Measurements from ENCODE around the gene TRIM74.
"Not testable (repeated sequence)": the region's sequence is repeated elsewhere in the genome, so short reads cannot be mapped to it uniquely, and the experiment has no call there.

The TRIM74 gene

DNA sequence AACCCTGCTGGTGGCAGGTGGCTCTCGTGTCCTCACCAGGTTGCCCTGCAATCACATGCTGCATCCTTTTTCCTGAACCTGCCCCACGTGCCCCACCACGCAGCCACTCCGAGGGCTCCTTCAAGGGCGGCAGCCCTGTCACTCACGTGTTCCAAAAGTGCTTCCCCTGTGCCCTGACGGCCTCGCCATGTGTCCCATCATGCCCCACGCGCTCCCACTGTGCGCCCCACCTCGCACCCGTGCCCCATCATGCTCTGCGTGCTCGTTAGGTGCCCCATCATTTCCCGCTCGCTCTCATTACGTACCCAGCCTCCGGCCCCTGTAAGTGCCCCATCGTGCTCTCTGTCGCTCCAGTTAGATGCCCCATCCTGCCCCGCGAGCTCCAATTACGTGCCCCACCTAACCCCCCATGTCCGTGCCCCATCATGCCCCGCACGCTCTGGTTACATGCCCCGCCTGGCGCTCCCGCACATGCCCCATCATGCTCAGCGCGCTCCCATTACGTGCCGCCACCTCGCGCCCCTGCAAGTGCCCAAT lies at the start of gene TRIM74:
TRIM74 (minus strand) TSS at position 487 of the 537 bp plus-strand sequence. CDS start 3,309 bp downstream, outside the sequence.
- not testable (repeated sequence) for H3K4me3 ChIP-seq (ENCODE audit: low read length); H3K4me1 ChIP-seq (ENCODE audit: insufficient read depth, low read length)

GRCh38 chr7:73006491-73006890 lies 37.2 kb upstream of the TRIM74 start:
- H3K4me1 ChIP-seq (ENCODE audit: insufficient read depth, low read length); H3K27me3 ChIP-seq (ENCODE audit: insufficient read depth, low read length); H3K9ac ChIP-seq (ENCODE audit: low read depth, low read length); H3K36me3 ChIP-seq (ENCODE audit: insufficient read depth, low read depth, low read length); H3K27ac ChIP-seq (ENCODE audit: low read length); H3K9me3 ChIP-seq (ENCODE audit: insufficient read depth, low read depth, low read length): not testable (repeated sequence)
- peak overlapping the region; percentile 67 for H3K4me3 ChIP-seq (ENCODE audit: low read length)

More for the DNA sequence above, at the start of gene TRIM74:
- not testable (repeated sequence) for H3K27me3 ChIP-seq (ENCODE audit: insufficient read depth, low read length); H3K27ac ChIP-seq (ENCODE audit: low read length); H3K36me3 ChIP-seq (ENCODE audit: insufficient read depth, low read depth, low read length); H3K9ac ChIP-seq (ENCODE audit: low read depth, low read length); H3K9me3 ChIP-seq (ENCODE audit: insufficient read depth, low read depth, low read length)

GRCh38 chr7:73005693-73006447 lies 36.6 kb upstream of the TRIM74 start:
- Histone ChIP-seq H3K9ac (ENCODE audit: low read depth, low read length) (peak overlapping the region; percentile 78; the same call in 1 of the 2 replicates), H3K4me3 (ENCODE audit: low read length) (peak overlapping the region; percentile 63; the same call in 1 of the 2 replicates)
- H3K9me3 ChIP-seq (ENCODE audit: insufficient read depth, low read depth, low read length); H3K27ac ChIP-seq (ENCODE audit: low read length); H3K36me3 ChIP-seq (ENCODE audit: insufficient read depth, low read depth, low read length); H3K4me1 ChIP-seq (ENCODE audit: insufficient read depth, low read length); H3K27me3 ChIP-seq (ENCODE audit: insufficient read depth, low read length): not testable (repeated sequence)

- H3K9me3 ChIP-seq (ENCODE audit: insufficient read depth, low read depth, low read length); H3K36me3 ChIP-seq (ENCODE audit: insufficient read depth, low read depth, low read length); H3K27ac ChIP-seq (ENCODE audit: low read length); H3K4me1 ChIP-seq (ENCODE audit: insufficient read depth, low read length); H3K27me3 ChIP-seq (ENCODE audit: insufficient read depth, low read length): not testable (repeated sequence)
- Histone ChIP-seq H3K4me3 (ENCODE audit: low read length) (peak overlapping the region; percentile 63; the same call in 1 of the 2 replicates), H3K9ac (ENCODE audit: low read depth, low read length) (peak overlapping the region; percentile 78; the same call in 1 of the 2 replicates)
Observed at GRCh38 chr7:73005356-73005692, 36.1 kb upstream of the TRIM74 start.

DNA sequence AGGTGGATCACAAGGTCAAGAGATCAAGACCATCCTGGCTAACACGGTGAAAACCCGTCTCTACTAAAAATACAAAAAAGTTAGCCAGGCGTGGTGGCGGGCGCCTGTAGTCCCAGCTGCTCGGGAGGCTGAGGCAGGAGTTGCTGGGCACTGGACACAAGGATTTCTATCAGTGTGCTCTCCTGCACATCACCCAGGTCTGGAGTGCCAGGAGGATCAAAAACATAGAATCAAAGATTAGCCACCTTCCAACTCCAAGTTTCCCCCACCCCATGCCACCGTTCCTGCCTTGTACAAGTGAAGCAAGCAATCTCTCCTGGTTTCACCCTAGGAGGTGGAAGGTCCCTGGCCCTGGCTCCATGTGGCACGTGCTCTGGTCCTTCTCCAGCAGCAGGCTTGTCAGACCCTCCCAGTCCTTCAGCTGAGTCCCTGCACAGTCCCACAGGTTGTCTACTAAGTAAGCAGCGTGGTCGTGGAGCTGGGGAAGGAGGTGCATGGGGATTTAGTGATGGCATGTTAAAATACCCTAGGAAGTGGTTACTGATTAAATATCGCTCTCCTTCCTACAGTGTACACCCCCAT lies 28.7 kb upstream of the TRIM74 start:
- H3K36me3 ChIP-seq (ENCODE audit: insufficient read depth, low read depth, low read length); H3K27ac ChIP-seq (ENCODE audit: low read length); H3K9ac ChIP-seq (ENCODE audit: low read depth, low read length); H3K27me3 ChIP-seq (ENCODE audit: insufficient read depth, low read length); H3K9me3 ChIP-seq (ENCODE audit: insufficient read depth, low read depth, low read length); H3K4me3 ChIP-seq (ENCODE audit: low read length); H3K4me1 ChIP-seq (ENCODE audit: insufficient read depth, low read length): not testable (repeated sequence)

DNA sequence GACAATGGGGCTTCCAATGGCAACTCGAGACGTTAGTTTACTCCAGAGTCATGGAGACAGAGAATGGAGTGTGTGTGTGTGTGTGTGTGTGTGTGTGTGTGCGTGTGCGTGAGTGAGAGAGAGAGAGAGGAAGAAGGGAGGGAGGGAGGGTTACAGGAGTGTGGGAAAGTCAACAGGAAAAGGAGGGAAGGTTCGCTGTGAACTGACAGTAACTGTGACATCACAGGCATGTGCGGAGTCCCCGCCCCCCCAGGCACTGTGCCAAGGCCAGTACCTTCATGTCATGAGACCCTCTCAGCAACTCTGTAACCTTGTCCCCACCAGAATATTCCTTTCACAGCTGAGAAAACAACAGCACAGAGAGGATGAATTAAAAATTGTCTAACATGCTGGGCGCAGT lies 28.2 kb upstream of the TRIM74 start:
- H3K36me3 ChIP-seq (ENCODE audit: insufficient read depth, low read depth, low read length); H3K9ac ChIP-seq (ENCODE audit: low read depth, low read length); H3K27ac ChIP-seq (ENCODE audit: low read length); H3K4me3 ChIP-seq (ENCODE audit: low read length); H3K27me3 ChIP-seq (ENCODE audit: insufficient read depth, low read length); H3K4me1 ChIP-seq (ENCODE audit: insufficient read depth, low read length); H3K9me3 ChIP-seq (ENCODE audit: insufficient read depth, low read depth, low read length): not testable (repeated sequence)

DNA sequence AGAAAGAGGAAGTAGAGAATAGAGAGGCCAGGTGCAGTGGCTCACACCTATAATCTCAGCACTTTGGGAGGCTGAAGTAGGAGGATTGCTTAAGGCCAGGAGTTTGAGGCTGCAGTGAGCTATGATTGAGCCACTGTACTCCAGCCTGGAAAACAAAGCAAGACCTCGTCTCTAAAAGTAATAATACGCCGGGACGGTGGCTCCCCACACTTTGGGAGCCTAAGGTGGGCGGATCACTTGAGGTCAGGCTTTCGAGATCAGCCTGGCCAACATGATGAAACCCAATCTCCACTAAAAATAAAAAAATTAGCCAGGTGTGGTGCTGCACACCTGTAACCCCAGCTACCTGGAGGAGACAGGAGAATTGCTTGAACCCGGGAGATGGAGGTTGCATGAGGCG lies 26.2 kb upstream of the TRIM74 start:
- not testable (repeated sequence) for H3K9me3 ChIP-seq (ENCODE audit: insufficient read depth, low read depth, low read length); H3K36me3 ChIP-seq (ENCODE audit: insufficient read depth, low read depth, low read length); H3K4me1 ChIP-seq (ENCODE audit: insufficient read depth, low read length); H3K27me3 ChIP-seq (ENCODE audit: insufficient read depth, low read length); H3K9ac ChIP-seq (ENCODE audit: low read depth, low read length); H3K4me3 ChIP-seq (ENCODE audit: low read length); H3K27ac ChIP-seq (ENCODE audit: low read length)

GRCh38 chr7:72990146-72990913 lies 21.1 kb upstream of the TRIM74 start:
- H3K4me1 ChIP-seq (ENCODE audit: insufficient read depth, low read length); H3K36me3 ChIP-seq (ENCODE audit: insufficient read depth, low read depth, low read length); H3K9ac ChIP-seq (ENCODE audit: low read depth, low read length); H3K27ac ChIP-seq (ENCODE audit: low read length); H3K4me3 ChIP-seq (ENCODE audit: low read length); H3K9me3 ChIP-seq (ENCODE audit: insufficient read depth, low read depth, low read length); H3K27me3 ChIP-seq (ENCODE audit: insufficient read depth, low read length): not testable (repeated sequence)

- not testable (repeated sequence) for H3K9me3 ChIP-seq (ENCODE audit: insufficient read depth, low read depth, low read length); H3K36me3 ChIP-seq (ENCODE audit: insufficient read depth, low read depth, low read length); H3K27ac ChIP-seq (ENCODE audit: low read length); H3K27me3 ChIP-seq (ENCODE audit: insufficient read depth, low read length); H3K4me3 ChIP-seq (ENCODE audit: low read length); H3K4me1 ChIP-seq (ENCODE audit: insufficient read depth, low read length); H3K9ac ChIP-seq (ENCODE audit: low read depth, low read length)
Observed at GRCh38 chr7:72982084-72982483, 12.8 kb upstream of the TRIM74 start.

DNA sequence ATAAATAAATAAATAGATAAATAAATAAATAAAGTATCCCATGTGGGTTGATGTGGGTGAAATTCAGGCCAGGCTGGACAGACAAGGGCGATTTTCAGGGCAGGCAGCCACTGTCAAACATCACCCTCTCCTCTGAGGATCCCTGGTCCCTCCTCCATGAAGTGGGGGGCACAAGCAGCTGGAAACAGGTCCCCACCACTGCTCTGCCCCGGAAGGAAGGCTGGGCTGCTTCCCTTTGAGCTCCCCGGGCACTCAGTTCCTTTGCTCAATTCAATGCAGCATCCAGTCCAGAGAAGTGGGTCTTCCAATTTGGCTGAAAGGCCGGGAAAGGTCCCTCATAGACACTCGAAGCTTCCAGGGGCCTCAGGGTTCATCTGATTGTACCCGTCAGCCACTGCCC lies 11.1 kb upstream of the TRIM74 start:
- H3K36me3 ChIP-seq (ENCODE audit: insufficient read depth, low read depth, low read length); H3K27me3 ChIP-seq (ENCODE audit: insufficient read depth, low read length); H3K9ac ChIP-seq (ENCODE audit: low read depth, low read length); H3K4me1 ChIP-seq (ENCODE audit: insufficient read depth, low read length); H3K4me3 ChIP-seq (ENCODE audit: low read length); H3K27ac ChIP-seq (ENCODE audit: low read length); H3K9me3 ChIP-seq (ENCODE audit: insufficient read depth, low read depth, low read length): not testable (repeated sequence)

GRCh38 chr7:72976434-72976833 lies 7.2 kb upstream of the TRIM74 start:
- not testable (repeated sequence) for H3K36me3 ChIP-seq (ENCODE audit: insufficient read depth, low read depth, low read length); H3K4me1 ChIP-seq (ENCODE audit: insufficient read depth, low read length); H3K27me3 ChIP-seq (ENCODE audit: insufficient read depth, low read length); H3K9me3 ChIP-seq (ENCODE audit: insufficient read depth, low read depth, low read length); H3K4me3 ChIP-seq (ENCODE audit: low read length); H3K27ac ChIP-seq (ENCODE audit: low read length); H3K9ac ChIP-seq (ENCODE audit: low read depth, low read length)
